IMR-90 (cell line): ENCODE measurements around the gene REEP2. TPM values are rescaled to one million over a fixed set of nuclear protein-coding genes. Genes with fewer than 3 reads are reported as not detected.

Experiments used
- ATAC-seq: fragments of 200-7000 bp; cut with Tn5 transposase; 2 replicates; pipeline ENCODE4 v1.9.1; 2020; ENCODE audit warnings: low read depth, mild to moderate bottlenecking, moderate library complexity
- BruUV-seq: library from RNA; stranded (reverse); fragments of 400-500 nt; replicated peaks from 2 replicates; lab custom pipeline; 2021; lab: Mats Ljungman, UMichigan
- CTCF ChIA-PET: fragments of 300-600 bp; formaldehyde crosslinking; extraction: SDS; loops from one replicate; lab custom pipeline; 2021; ENCODE audit warnings: antibody characterized with exemption; lab: Yijun Ruan, JAX
- POLR2A ChIA-PET: fragments of 300-600 bp; sonication (Branson Sonifier 250); formaldehyde crosslinking; loops from one replicate; lab custom pipeline; 2022; ENCODE audit warnings: antibody characterized with exemption; ENCODE audit not compliant: unreplicated experiment; lab: Charles Lee
- DNase-seq: peaks from one replicate; pipeline ENCODE4 v3.0.0; 2013
- H2AFZ ChIP-seq: replicated peaks from 2 replicates; pipeline ENCODE3; 2013; ENCODE audit warnings: low read length, mild to moderate bottlenecking; ENCODE audit not compliant: poor library complexity
- H2AK5ac ChIP-seq: 2 replicates; pipeline ENCODE4 v1.6.1; 2013; ENCODE audit warnings: low read depth, low read length, inconsistent platforms
- H2AK9ac ChIP-seq: replicated peaks from 2 replicates; pipeline ENCODE3; 2013; ENCODE audit warnings: mild to moderate bottlenecking, low read depth, low read length, moderate library complexity; ENCODE audit not compliant: poor library complexity
- H2BK120ac ChIP-seq: 2 replicates; pipeline ENCODE4 v1.6.1; 2013; ENCODE audit warnings: low read depth, low read length, inconsistent platforms
- H2BK15ac ChIP-seq: 3 replicates; pipeline ENCODE4 v1.6.1; 2013; ENCODE audit warnings: low read depth, low read length, inconsistent platforms
- H2BK20ac ChIP-seq: 2 replicates; pipeline ENCODE4 v1.6.1; 2013; ENCODE audit warnings: low read depth, mild to moderate bottlenecking, inconsistent platforms, low read length, moderate library complexity
- H2BK5ac ChIP-seq: 2 replicates; pipeline ENCODE4 v1.6.1; 2013; ENCODE audit warnings: mild to moderate bottlenecking, low read depth, low read length, inconsistent platforms; ENCODE audit not compliant: poor library complexity, severe bottlenecking
- H3K14ac ChIP-seq: replicated peaks from 2 replicates; pipeline ENCODE4 v1.6.1; 2013; ENCODE audit warnings: low read depth, low read length, inconsistent platforms
- H3K18ac ChIP-seq: 2 replicates; pipeline ENCODE4 v1.6.1; 2013; ENCODE audit warnings: low read depth, low read length, control low read depth
- H3K23ac ChIP-seq: 2 replicates; pipeline ENCODE4 v1.6.1; 2013; ENCODE audit warnings: low read depth, low read length, inconsistent platforms
- H3K27ac ChIP-seq: 2 replicates; pipeline ENCODE4 v1.5.1; 2013; ENCODE audit warnings: mild to moderate bottlenecking, control low read depth, low read length; ENCODE audit not compliant: insufficient read depth
- H3K27me3 ChIP-seq: 2 replicates; pipeline ENCODE4 v1.6.1; 2013; ENCODE audit warnings: low read length; ENCODE audit not compliant: control insufficient read depth, insufficient read depth
- H3K36me3 ChIP-seq: 2 replicates; pipeline ENCODE4 v1.6.1; 2013; ENCODE audit warnings: low read length, mixed read lengths; ENCODE audit not compliant: control insufficient read depth, insufficient read depth
- H3K4ac ChIP-seq: 2 replicates; pipeline ENCODE4 v1.6.1; 2013; ENCODE audit warnings: low read depth, low read length, inconsistent platforms
- H3K4me1 ChIP-seq: 2 replicates; pipeline ENCODE4 v1.6.1; 2013; ENCODE audit warnings: low read length, mixed read lengths; ENCODE audit not compliant: control insufficient read depth, insufficient read depth
- H3K4me2 ChIP-seq: 2 replicates; pipeline ENCODE4 v1.6.1; 2013; ENCODE audit warnings: low read depth, mild to moderate bottlenecking, control low read depth, low read length, moderate library complexity
- H3K4me3 ChIP-seq: 2 replicates; pipeline ENCODE4 v1.5.1; 2013; ENCODE audit warnings: low read depth, mild to moderate bottlenecking, control low read depth, low read length, moderate library complexity; ENCODE audit not compliant: insufficient read depth
- H3K56ac ChIP-seq: 2 replicates; pipeline ENCODE4 v1.6.1; 2013; ENCODE audit warnings: low read length, inconsistent platforms; ENCODE audit not compliant: insufficient read depth; ENCODE audit errors: extremely low read depth
- H3K79me1 ChIP-seq, 2 experiments: 2 replicates each; pipeline ENCODE4 v1.6.1; 2013; ENCODE audit warnings: low read length in 2 of 2, inconsistent platforms in 1 of 2, low read depth in 1 of 2
- H3K9ac ChIP-seq: 2 replicates; pipeline ENCODE4 v1.6.1; 2013; ENCODE audit warnings: low read depth, low read length, control low read depth
- H3K9me1 ChIP-seq: 2 replicates; pipeline ENCODE4 v1.6.1; 2013; ENCODE audit warnings: low read length, inconsistent platforms; ENCODE audit not compliant: insufficient read depth
- H3K9me3 ChIP-seq: 2 replicates; pipeline ENCODE4 v1.6.1; 2013; ENCODE audit warnings: low read length; ENCODE audit not compliant: control insufficient read depth, insufficient read depth
- H4K20me1 ChIP-seq: 2 replicates; pipeline ENCODE4 v1.6.1; 2013; ENCODE audit warnings: low read length, inconsistent platforms; ENCODE audit not compliant: insufficient read depth
- H4K5ac ChIP-seq: 2 replicates; pipeline ENCODE4 v1.6.1; 2013; ENCODE audit warnings: mild to moderate bottlenecking, low read depth, low read length, control low read depth
- H4K8ac ChIP-seq, 2 experiments: 2 replicates each; pipeline ENCODE4 v1.6.1; 2013; ENCODE audit warnings: low read depth in 2 of 2, low read length in 2 of 2, control low read depth in 1 of 2, inconsistent platforms in 1 of 2
- H4K91ac ChIP-seq: 2 replicates; pipeline ENCODE4 v1.6.1; 2013; ENCODE audit warnings: low read depth, low read length, inconsistent platforms; ENCODE audit not compliant: insufficient read depth
- CHD1 ChIP-seq: IDR thresholded peaks from 2 replicates; pipeline ENCODE4 v1.6.1; 2012; ENCODE audit warnings: low read depth, low read length, improper control_type of control experiment
- FOS ChIP-seq: fragments of 150-350 bp; IDR thresholded peaks from 2 replicates; pipeline ENCODE4 v1.6.1; 2016; ENCODE audit warnings: low read depth, low read length
- RAD21 ChIP-seq: IDR thresholded peaks from 2 replicates; pipeline ENCODE4 v1.6.1; 2012; ENCODE audit warnings: low read length, improper control_type of control experiment
- RFX5 ChIP-seq: IDR thresholded peaks from 2 replicates; pipeline ENCODE4 v1.8.0; 2012; ENCODE audit warnings: low read depth, mild to moderate bottlenecking, low read length, moderate library complexity
- WGBS, 2 experiments: methylation state at CpG; one replicate each; pipeline versions ENCODE4 v1.1.5 to v1.1.7; 2013; ENCODE audit warnings: missing lambda C conversion rate in 2 of 2; ENCODE audit not compliant: insufficient read length in 1 of 2; ENCODE audit errors: extremely low coverage in 2 of 2; 5-methylcytosine and 5-hydroxymethylcytosine counted together
- dilution Hi-C: fragments of 300-500 bp; cut with HindIII; formaldehyde crosslinking; loops from one replicate; pipeline ENCODE4 v1.14.3; 2018; ENCODE audit warnings: low sequenced_read_pairs; ENCODE audit not compliant: unreplicated experiment
- in situ Hi-C: fragments of 300-500 bp; cut with MboI; formaldehyde crosslinking; loops from 3 replicates; pipeline ENCODE4 v1.14.3; 2019; ENCODE audit warnings: low sequenced_read_pairs, inconsistent platforms, mixed read lengths
- intact Hi-C: fragments of 100-400 bp; cut with micrococcal nuclease; formaldehyde crosslinking; loops from 2 replicates; pipeline ENCODE4 v1.10.0; 2022
- polyA plus RNA-seq, 3 experiments: library from polyadenylated mRNA; depleted of rRNA; stranded (reverse); fragments of >200 nt; gene quantifications; 2 replicates each; pipeline ENCODE4 v1.2.3, GENCODE V29; 2012; ENCODE audit warnings: low replicate concordance in 1 of 3
- total RNA-seq: library from RNA; depleted of rRNA; stranded (reverse); fragments of >200 nt; gene quantifications from 2 replicates; pipeline ENCODE4 v1.2.3, GENCODE V29; 2012
- TF ChIP-seq, protein P1 (sequence below): conservative IDR thresholded peaks from 2 replicates; pipeline ENCODE4 v1.5.1; 2012; ENCODE audit warnings: mild to moderate bottlenecking, low read depth, low read length, improper control_type of control experiment

The REEP2 gene
- total and polyA plus RNA-seq, 2 of the 4 experiments (the other 2 are of a cell fraction): 12.4 to 17.0 TPM

GRCh38 chr5:138448070-138448469, 9.2 kb downstream of the REEP2 start:
- CTCF ChIA-PET: no interaction called here
- in situ Hi-C loops: no loop called here

More at GRCh38 chr5:138448070-138448469, 9.2 kb downstream of the REEP2 start:
- Histone ChIP-seq H3K18ac (no peak overlapping the region), H2BK20ac (no peak overlapping the region), H3K9me1 (no peaks in the 10 kb centered on the region), H4K8ac (no peak overlapping the region), H4K20me1 (no peaks in the 10 kb centered on the region), H3K36me3 (no peaks in the 10 kb centered on the region), H3K79me1 (no peaks in the 10 kb centered on the region), H3K4me2 (no peak overlapping the region), H2BK15ac (no peak overlapping the region), H3K27me3 (no peaks in the 10 kb centered on the region; the same call in 1 of the 2 replicates), H3K23ac (no peak overlapping the region), H2BK5ac (no peak overlapping the region), H3K4ac (no peak overlapping the region), H2AFZ (no peak overlapping the region), H2AK5ac (no peak overlapping the region; the same call in 1 of the 2 replicates), H2AK9ac (no peak overlapping the region), H3K14ac (no peak overlapping the region), H3K27ac (no peak overlapping the region), H3K4me1 (no peaks in the 10 kb centered on the region), H3K56ac (no peak overlapping the region), H2BK120ac (no peak overlapping the region), H4K5ac (no peak overlapping the region), H4K91ac (no peak overlapping the region), H3K9ac (no peak overlapping the region), H3K4me3 (no peak overlapping the region), H3K9me3 (no peaks in the 10 kb centered on the region)
- ATAC-seq (no peak), DNase-seq (no peak)
- 85% methylated on average over 6 of the region's 6 CpGs; no CpG with 5 or more reads in 1 of the 2 experiments for WGBS, 2 experiments
- POLR2A ChIA-PET: no interaction called here
- dilution Hi-C loops (no loop called here), intact Hi-C loops (no loop called here)
- no TSS peak for BruUV-seq
- TF ChIP-seq RFX5 (no peak), CHD1 (no peak), FOS (no peak), RAD21 (no peak)
- TF ChIP-seq, protein P1, sequence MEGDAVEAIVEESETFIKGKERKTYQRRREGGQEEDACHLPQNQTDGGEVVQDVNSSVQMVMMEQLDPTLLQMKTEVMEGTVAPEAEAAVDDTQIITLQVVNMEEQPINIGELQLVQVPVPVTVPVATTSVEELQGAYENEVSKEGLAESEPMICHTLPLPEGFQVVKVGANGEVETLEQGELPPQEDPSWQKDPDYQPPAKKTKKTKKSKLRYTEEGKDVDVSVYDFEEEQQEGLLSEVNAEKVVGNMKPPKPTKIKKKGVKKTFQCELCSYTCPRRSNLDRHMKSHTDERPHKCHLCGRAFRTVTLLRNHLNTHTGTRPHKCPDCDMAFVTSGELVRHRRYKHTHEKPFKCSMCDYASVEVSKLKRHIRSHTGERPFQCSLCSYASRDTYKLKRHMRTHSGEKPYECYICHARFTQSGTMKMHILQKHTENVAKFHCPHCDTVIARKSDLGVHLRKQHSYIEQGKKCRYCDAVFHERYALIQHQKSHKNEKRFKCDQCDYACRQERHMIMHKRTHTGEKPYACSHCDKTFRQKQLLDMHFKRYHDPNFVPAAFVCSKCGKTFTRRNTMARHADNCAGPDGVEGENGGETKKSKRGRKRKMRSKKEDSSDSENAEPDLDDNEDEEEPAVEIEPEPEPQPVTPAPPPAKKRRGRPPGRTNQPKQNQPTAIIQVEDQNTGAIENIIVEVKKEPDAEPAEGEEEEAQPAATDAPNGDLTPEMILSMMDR: no peak
